RWPE2 (cell line): ENCODE data around the gene GM2A.
A peak's percentile ranks its signal among the peaks of the same experiment; 100 is the strongest.

ENCODE experiments used
- ATAC-seq: fragments of 200-7000 bp; cut with Tn5 transposase; 3 replicates; pipeline ENCODE4 v1.9.1; 2021; ENCODE audit warnings: low read depth
- DNase-seq: peaks from one replicate; pipeline ENCODE4 v3.0.0-alpha.2; 2020; ENCODE audit warnings: low spot score
- H3K27ac ChIP-seq: fragments of 450-650 bp; 2 replicates; pipeline ENCODE4 v1.5.1; 2017; ENCODE audit warnings: mild to moderate bottlenecking; ENCODE audit not compliant: poor library complexity, severe bottlenecking
- H3K27me3 ChIP-seq: fragments of 250-450 bp; sonication (Bioruptor Pico); 2 replicates; pipeline ENCODE4 v1.5.1; 2021; ENCODE audit warnings: mild to moderate bottlenecking, moderate library complexity; ENCODE audit not compliant: insufficient read depth, poor library complexity, severe bottlenecking
- H3K36me3 ChIP-seq: fragments of 250-450 bp; sonication (Bioruptor Pico); 2 replicates; pipeline ENCODE4 v1.5.1; 2020; ENCODE audit warnings: low read depth, mild to moderate bottlenecking, moderate library complexity
- H3K4me1 ChIP-seq: fragments of 250-450 bp; sonication (Bioruptor Pico); 2 replicates; pipeline ENCODE4 v1.5.1; 2021; ENCODE audit warnings: mild to moderate bottlenecking, moderate library complexity; ENCODE audit not compliant: insufficient read depth, poor library complexity, severe bottlenecking
- H3K4me3 ChIP-seq: fragments of 250-450 bp; sonication (Bioruptor Pico); 2 replicates; pipeline ENCODE4 v1.5.1; 2021; ENCODE audit warnings: mild to moderate bottlenecking, moderate library complexity; ENCODE audit not compliant: severe bottlenecking
- H3K9me3 ChIP-seq: fragments of 250-450 bp; sonication (Bioruptor Pico); 2 replicates; pipeline ENCODE4 v1.5.1; 2021; ENCODE audit warnings: mild to moderate bottlenecking, moderate library complexity; ENCODE audit not compliant: severe bottlenecking
- CTCF ChIP-seq: fragments of 450-650 bp; IDR thresholded peaks from one replicate; pipeline ENCODE4 v1.5.1; 2017; ENCODE audit warnings: mild to moderate bottlenecking, moderate library complexity; ENCODE audit not compliant: poor library complexity, severe bottlenecking

The GM2A gene

DNA sequence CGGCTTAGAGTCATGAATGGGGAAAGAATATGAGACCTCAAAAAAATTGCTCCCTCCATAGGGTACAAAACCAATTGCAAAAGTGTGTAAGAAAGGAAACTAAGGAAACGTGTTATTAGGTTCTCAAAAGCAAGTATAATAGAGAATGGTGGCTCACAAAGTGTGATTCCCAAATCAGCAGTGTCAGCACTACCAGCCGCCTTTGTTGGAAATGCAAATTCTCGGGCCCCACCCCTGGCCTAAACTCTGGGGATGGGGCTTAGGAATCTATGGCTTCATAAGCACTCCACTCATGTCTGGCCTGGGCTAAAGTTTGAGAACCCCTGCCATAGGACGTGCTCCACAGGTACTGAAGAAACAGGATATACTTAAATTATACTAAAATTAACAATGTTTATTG lies 27.5 kb upstream of the GM2A start:
- no peak overlapping the region for H3K27ac ChIP-seq
- H3K27me3 ChIP-seq: no peaks in the 10 kb centered on the region
- no peaks in the 10 kb centered on the region for H3K9me3 ChIP-seq
- no peak for TF ChIP-seq CTCF
- no peaks in the 10 kb centered on the region for H3K36me3 ChIP-seq
- H3K4me3 ChIP-seq: no peak overlapping the region
- ATAC-seq: no peak
- H3K4me1 ChIP-seq: no peaks in the 10 kb centered on the region
- no peak for DNase-seq

DNA sequence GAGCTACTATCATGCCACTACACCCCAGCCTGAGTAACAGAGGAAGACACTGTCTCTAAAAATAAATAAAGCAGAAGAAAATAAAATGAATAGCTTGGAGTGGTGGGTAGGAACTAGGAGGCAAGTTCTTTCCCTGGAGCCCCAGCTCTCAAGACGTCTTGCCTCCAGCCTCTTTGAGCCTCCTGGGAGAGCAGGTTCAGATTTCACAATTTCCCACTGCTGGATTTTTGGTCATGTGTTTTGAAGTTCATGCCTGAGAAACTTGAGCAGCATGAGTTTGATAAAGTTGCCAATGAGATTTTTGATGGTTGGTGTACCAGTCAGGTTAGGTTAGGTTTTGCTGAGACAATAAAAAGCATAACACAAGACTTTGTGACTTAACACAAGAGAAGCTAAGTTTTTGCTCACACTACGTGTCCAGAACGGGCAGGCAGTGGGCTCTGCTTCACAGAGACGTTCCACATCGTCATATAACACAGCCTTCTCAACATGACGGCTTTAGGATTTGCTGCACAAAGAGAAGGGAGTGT lies 25.0 kb upstream of the GM2A start:
- H3K27ac ChIP-seq: no peak overlapping the region
- H3K4me3 ChIP-seq: no peak overlapping the region
- no peaks in the 10 kb centered on the region for H3K36me3 ChIP-seq
- H3K9me3 ChIP-seq: no peaks in the 10 kb centered on the region
- TF ChIP-seq CTCF: no peak
- H3K27me3 ChIP-seq: no peaks in the 10 kb centered on the region
- DNase-seq (no peak), ATAC-seq (no peak)
- no peaks in the 10 kb centered on the region for H3K4me1 ChIP-seq

GRCh38 chr5:151228986-151229385 lies 24.0 kb upstream of the GM2A start:
- no peak for TF ChIP-seq CTCF
- no peak for ATAC-seq

DNA sequence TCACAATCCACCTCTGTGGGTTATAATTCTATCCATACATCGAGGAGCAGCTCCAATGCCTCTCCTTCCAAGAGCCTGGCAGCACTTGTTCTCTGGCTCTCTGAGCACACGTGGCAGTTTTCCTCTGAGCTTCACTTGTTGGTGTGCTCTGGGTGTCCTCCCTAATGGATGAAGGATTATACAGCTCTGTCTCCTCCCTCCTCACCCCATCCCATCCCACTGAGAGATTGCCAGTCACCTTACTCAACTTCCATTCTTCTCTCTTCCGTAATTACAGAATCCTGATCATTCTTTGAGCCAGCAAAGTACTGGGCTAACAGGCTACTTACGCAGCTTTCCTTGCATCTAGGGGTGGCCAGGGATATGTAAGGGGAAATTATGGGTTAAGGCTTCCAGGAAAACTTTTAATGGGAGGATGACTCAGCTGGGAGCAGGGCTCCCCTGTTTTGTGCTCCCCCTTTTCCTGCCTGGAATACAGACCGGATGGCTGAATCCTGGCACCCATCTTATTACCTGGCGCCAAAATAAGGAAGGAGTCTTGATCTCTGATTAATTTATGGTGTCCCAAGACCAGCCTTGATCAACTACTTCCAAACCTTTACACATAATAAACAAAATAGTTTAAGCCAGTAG lies 22.8 kb upstream of the GM2A start:
- Histone ChIP-seq H3K9me3 (no peaks in the 10 kb centered on the region), H3K36me3 (no peaks in the 10 kb centered on the region), H3K4me1 (no peaks in the 10 kb centered on the region), H3K27ac (no peak overlapping the region), H3K4me3 (no peak overlapping the region), H3K27me3 (no peaks in the 10 kb centered on the region)
- TF ChIP-seq CTCF: no peak
- ATAC-seq (0 out of 3 replicates have a peak, but pooled peaks have one; percentile 20), DNase-seq (no peak)

More at GRCh38 chr5:151228986-151229385, 24.0 kb upstream of the GM2A start:
- no peaks in the 10 kb centered on the region for H3K36me3 ChIP-seq
- no peaks in the 10 kb centered on the region for H3K4me1 ChIP-seq
- H3K27ac ChIP-seq: no peak overlapping the region
- no peak for DNase-seq
- H3K4me3 ChIP-seq: no peak overlapping the region
- no peaks in the 10 kb centered on the region for H3K27me3 ChIP-seq
- H3K9me3 ChIP-seq: no peaks in the 10 kb centered on the region

DNA sequence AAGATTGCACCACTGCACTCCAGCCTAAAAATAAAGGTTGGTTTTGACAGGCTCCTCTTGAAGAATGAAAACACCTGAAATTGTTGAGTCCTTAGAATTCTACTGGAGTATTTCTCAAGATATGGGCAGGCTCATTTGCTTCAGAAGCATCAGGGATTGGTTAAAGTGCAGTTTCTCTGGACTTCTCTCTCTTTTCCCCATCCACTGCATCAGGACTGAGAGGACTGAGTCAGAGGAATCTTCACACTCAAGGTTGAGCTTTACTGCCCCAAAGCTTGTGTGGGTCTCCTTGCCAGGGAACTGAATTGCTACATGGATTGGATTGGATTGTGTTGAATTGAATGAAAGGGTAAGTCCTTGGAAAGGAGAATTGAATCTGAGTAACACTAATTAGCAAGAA lies 21.6 kb upstream of the GM2A start:
- no peaks in the 10 kb centered on the region for H3K9me3 ChIP-seq
- no peak for TF ChIP-seq CTCF
- H3K27ac ChIP-seq: no peak overlapping the region
- no peaks in the 10 kb centered on the region for H3K4me1 ChIP-seq
- H3K4me3 ChIP-seq: no peak overlapping the region
- no peaks in the 10 kb centered on the region for H3K36me3 ChIP-seq
- H3K27me3 ChIP-seq: no peaks in the 10 kb centered on the region
- no peak for DNase-seq
- ATAC-seq: no peak
